Natural killer cell treated with Interleukin-12 subunit alpha and Interleukin-12 subunit beta and Interleukin-15 and Interleukin-18, amount 100 ng/mL, for 72 hours (primary cell): ENCODE data around the gene EHD1. TPM values are rescaled to one million over a fixed set of nuclear protein-coding genes. Genes with fewer than 3 reads are reported as not detected.

Experiments
- ATAC-seq, 2 donors: fragments of 150-1000 bp; cut with Tn5 transposase in 1 of 2; sonication (Bioruptor Pico), chemical (Tn5 transposase) in 1 of 2; 2 replicates each; pipeline ENCODE4 v1.10.0; 2021
- DNase-seq: peaks from one replicate; pipeline ENCODE4 v3.0.0; 2022; ENCODE audit warnings: low spot score
- H3K27ac Mint-ChIP-seq, 2 donors: 1 replicate in 1 of 2; 2 replicates in 1 of 2; pipeline ENCODE4 v1.8.0; 2022; ENCODE audit warnings: mixed read lengths in 2 of 2, mild to moderate bottlenecking in 1 of 2, moderate library complexity in 1 of 2
- H3K27me3 Mint-ChIP-seq, 2 donors: 1 replicate in 1 of 2; 2 replicates in 1 of 2; pipeline ENCODE4 v1.8.0; 2022; ENCODE audit warnings: mixed read lengths in 2 of 2
- H3K36me3 Mint-ChIP-seq: one replicate; pipeline ENCODE4 v1.8.0; 2022; ENCODE audit warnings: mixed read lengths
- H3K4me1 Mint-ChIP-seq, 2 donors: 1 replicate in 1 of 2; 2 replicates in 1 of 2; pipeline ENCODE4 v1.8.0; 2022; ENCODE audit warnings: low read depth in 2 of 2, mixed read lengths in 2 of 2, mild to moderate bottlenecking in 1 of 2
- H3K4me3 Mint-ChIP-seq: one replicate; pipeline ENCODE4 v1.8.0; 2022; ENCODE audit warnings: mixed read lengths
- H3K9me3 Mint-ChIP-seq: 2 replicates; pipeline ENCODE4 v1.8.0; 2022; ENCODE audit warnings: mixed read lengths
- total RNA-seq, 2 donors: library from RNA; stranded (reverse); gene quantifications; one replicate each; pipeline ENCODE4 v1.2.3, GENCODE V29; 2022

EHD1 gene
- total RNA-seq, 2 donors from 2014 or later: 202 to 235 TPM

DNA sequence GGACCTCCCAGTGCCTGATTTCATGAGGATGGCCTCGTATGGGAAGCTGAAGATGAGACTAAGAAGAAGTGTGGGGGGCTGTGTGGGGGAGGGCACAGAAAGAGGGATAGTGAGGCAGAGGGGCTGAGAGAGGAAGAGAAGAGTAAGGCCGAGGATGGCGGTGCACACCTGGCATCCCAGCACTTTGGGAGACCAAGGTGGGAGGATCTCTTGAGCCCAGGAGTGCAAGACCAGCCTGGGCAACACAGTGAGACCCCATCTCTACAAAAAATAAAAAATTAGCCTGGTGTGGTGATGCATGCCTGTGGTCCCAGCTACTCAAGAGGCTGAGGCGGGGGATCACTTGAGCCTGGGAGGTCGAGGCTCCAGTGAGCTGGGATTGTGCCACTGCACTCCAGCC is 13.5 kb upstream of the EHD1 start:
- Mint-ChIP-seq H3K27me3 (no peaks in the 10 kb centered on the region), H3K36me3 (no peaks in the 10 kb centered on the region), H3K27ac (peak overlapping the region in 1 of 2 donors; percentile 5), H3K4me1 (peaks cover 10 to 11% of the 10 kb centered on the region in 2 donors), H3K4me3 (no peak overlapping the region), H3K9me3 (no peaks in the 10 kb centered on the region)
- DNase-seq: no peak
- ATAC-seq: no peak

DNA sequence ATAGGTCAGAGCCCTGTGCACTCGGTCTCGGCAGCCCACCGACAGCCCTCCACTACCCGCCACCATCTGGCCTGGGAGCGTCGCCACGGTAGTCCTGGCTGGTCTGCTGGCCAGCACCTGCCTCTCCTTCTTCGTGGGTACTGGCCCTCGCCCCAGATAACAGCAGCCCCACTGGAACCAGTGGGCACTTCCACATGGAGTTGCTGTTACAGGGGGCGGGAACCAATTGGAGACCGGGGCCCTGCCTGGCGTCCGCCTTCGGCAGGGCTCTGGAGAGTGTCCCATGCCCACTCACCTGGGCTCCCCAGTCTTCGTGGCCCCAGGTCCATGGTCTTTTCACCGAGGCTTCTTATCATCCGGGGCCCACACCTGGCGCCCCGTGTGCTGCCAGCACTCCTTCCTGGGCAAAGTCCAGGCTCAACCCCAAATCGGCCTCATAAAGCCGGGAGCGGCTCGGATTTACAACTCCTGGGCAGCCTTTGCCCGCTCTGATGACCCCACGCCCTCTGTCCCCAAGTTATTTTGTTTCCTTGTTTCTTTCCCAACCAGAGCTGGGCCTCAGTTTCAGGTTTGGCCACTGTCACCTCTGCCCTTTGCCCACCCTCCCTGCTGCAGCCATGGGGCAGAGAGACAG is 12.9 kb upstream of the EHD1 start:
- ATAC-seq (no peak), DNase-seq (no peak)
- Mint-ChIP-seq H3K27ac (peak overlapping the region in 1 of 2 donors; percentile 5), H3K36me3 (no peaks in the 10 kb centered on the region), H3K4me1 (peaks cover 10 to 11% of the 10 kb centered on the region in 2 donors), H3K4me3 (no peak overlapping the region), H3K9me3 (no peaks in the 10 kb centered on the region), H3K27me3 (no peaks in the 10 kb centered on the region)

GRCh38 chr11:64890522-64890939 is 12.1 kb upstream of the EHD1 start:
- Mint-ChIP-seq H3K4me1 (peaks cover 18 to 19% of the 10 kb centered on the region in 2 donors), H3K36me3 (no peaks in the 10 kb centered on the region), H3K27ac (peak overlapping the region in 1 of 2 donors; percentile 50), H3K27me3 (no peaks in the 10 kb centered on the region), H3K9me3 (no peaks in the 10 kb centered on the region), H3K4me3 (no peak overlapping the region)
- no peak for ATAC-seq
- DNase-seq: no peak

GRCh38 chr11:64888729-64889511 is 10.5 kb upstream of the EHD1 start:
- H3K27me3 Mint-ChIP-seq: no peaks in the 10 kb centered on the region
- H3K4me1 Mint-ChIP-seq: peaks cover 26 to 28% of the 10 kb centered on the region in 2 donors
- no peaks in the 10 kb centered on the region for H3K9me3 Mint-ChIP-seq
- ATAC-seq (no peak), DNase-seq (no peak)
- H3K4me3 Mint-ChIP-seq: no peak overlapping the region
- H3K36me3 Mint-ChIP-seq: no peaks in the 10 kb centered on the region
- no peak overlapping the region for H3K27ac Mint-ChIP-seq

DNA sequence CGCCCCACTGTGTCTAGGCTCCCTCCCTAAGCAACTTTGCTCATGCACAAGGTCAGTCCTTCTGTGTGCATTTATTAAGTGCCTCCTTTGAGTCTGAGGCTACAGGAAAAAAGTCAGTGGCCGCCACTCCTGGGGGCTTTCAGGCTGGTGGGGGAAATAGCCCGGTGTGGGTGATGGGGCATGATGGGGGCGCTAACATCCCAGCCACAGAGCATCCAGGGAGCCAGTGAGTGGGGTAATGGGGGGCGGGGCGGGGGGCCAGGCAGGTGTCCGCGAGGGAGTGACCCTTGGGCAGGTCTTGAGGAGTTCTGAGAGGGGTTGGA is 9.9 kb upstream of the EHD1 start:
- Mint-ChIP-seq H3K27me3 (no peaks in the 10 kb centered on the region), H3K4me3 (peak overlapping the region; percentile 69)

DNA sequence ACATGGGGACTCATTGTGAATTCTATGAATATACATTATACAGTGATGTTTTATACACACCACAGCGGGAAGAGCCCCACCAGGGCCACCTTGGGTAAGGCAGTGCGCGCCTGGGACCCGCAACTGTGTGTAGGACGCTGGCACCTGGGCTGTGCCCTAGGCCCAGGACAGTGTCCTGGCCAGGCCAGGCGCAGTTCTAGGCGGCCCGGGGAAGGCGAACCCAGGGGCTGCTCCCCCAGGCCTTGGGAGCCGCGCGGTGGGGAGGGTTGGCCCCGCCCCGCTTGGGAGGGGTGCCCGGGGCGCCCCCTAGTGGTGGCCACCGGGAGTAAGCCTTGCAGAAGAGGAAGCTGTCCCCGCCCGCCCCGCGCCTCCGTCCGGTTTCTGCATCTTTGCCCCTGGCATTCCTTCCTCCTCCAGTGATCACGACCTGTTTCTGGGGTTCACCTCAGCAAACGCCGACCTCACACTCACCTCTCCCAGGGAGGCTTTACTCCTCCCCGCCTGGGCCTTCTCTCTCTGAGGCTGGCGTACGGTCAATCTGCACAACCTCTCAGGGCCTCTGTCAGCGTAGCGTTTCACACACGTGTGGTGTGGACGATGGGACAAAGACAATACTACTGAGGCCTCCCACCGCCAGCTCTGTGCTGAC is 9.5 kb upstream of the EHD1 start:
- ATAC-seq (peak; percentile 89 to 92), DNase-seq (peak; percentile 87)
- peak overlapping the region; percentile 69 for H3K4me3 Mint-ChIP-seq
- no peaks in the 10 kb centered on the region for H3K27me3 Mint-ChIP-seq
- no peaks in the 10 kb centered on the region for H3K36me3 Mint-ChIP-seq
- H3K4me1 Mint-ChIP-seq: peaks cover 29 to 30% of the 10 kb centered on the region in 2 donors
- no peaks in the 10 kb centered on the region for H3K9me3 Mint-ChIP-seq
- peak overlapping the region; percentile 55 to 64 for H3K27ac Mint-ChIP-seq

More for the DNA sequence above, 9.9 kb upstream of the EHD1 start:
- H3K4me1 Mint-ChIP-seq: peaks cover 27 to 29% of the 10 kb centered on the region in 2 donors
- no peaks in the 10 kb centered on the region for H3K36me3 Mint-ChIP-seq
- peak overlapping the region; percentile 55 to 64 for H3K27ac Mint-ChIP-seq
- no peak for DNase-seq
- H3K9me3 Mint-ChIP-seq: no peaks in the 10 kb centered on the region
- ATAC-seq: no peak

DNA sequence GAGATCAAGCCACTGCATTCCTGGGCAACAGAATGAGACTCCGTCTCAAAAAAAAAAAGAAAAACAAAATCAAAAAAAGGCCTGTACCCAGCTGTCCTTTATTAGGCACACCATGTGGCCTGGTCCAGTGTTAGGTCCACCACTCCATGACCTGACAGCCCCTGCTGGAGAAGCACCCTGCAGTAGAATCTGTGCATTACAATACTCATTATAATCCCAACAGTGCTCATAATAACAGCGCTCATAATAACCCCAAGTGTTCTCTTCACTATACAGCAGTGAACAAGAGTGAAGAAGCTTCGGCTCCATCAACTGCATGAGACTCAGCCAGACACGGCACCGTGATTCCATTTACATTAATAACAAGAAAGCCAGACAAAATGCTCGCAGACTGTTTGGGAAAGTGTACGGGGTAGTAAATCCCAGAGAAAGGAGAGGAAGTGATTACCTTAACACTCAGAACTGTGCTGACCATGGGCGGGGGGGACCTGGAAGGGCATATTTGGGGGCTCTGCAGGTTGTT is 8.9 kb upstream of the EHD1 start:
- Mint-ChIP-seq H3K27me3 (no peaks in the 10 kb centered on the region), H3K4me1 (peaks cover 29 to 30% of the 10 kb centered on the region in 2 donors), H3K9me3 (no peaks in the 10 kb centered on the region), H3K4me3 (peak overlapping the region; percentile 51), H3K36me3 (no peaks in the 10 kb centered on the region), H3K27ac (peak overlapping the region in 1 of 2 donors; percentile 14)
- ATAC-seq: no peak
- no peak for DNase-seq

GRCh38 chr11:64885367-64886286 is 7.2 kb upstream of the EHD1 start:
- DNase-seq (no peak), ATAC-seq (peak; percentile 68 to 77)
- no peaks in the 10 kb centered on the region for H3K9me3 Mint-ChIP-seq
- H3K27me3 Mint-ChIP-seq: no peaks in the 10 kb centered on the region
- peak overlapping the region; percentile 72 to 81 for H3K27ac Mint-ChIP-seq
- peak overlapping the region; percentile 68 for H3K4me3 Mint-ChIP-seq
- no peaks in the 10 kb centered on the region for H3K36me3 Mint-ChIP-seq
- peaks cover 33 to 40% of the 10 kb centered on the region in 2 donors for H3K4me1 Mint-ChIP-seq

GRCh38 chr11:64884019-64884418 is 5.6 kb upstream of the EHD1 start:
- Mint-ChIP-seq H3K9me3 (no peaks in the 10 kb centered on the region), H3K27me3 (no peaks in the 10 kb centered on the region), H3K4me3 (no peak overlapping the region), H3K4me1 (peaks cover 49 to 55% of the 10 kb centered on the region in 2 donors), H3K36me3 (no peaks in the 10 kb centered on the region), H3K27ac (peak overlapping the region in 1 of 2 donors; percentile 69)
- DNase-seq: no peak
- ATAC-seq: no peak

- Mint-ChIP-seq H3K4me1 (peaks cover 52 to 57% of the 10 kb centered on the region in 2 donors), H3K9me3 (no peaks in the 10 kb centered on the region), H3K27ac (peak overlapping the region in 1 of 2 donors; percentile 69), H3K4me3 (no peak overlapping the region), H3K36me3 (no peaks in the 10 kb centered on the region), H3K27me3 (no peaks in the 10 kb centered on the region)
- ATAC-seq (no peak), DNase-seq (no peak)
Observed at GRCh38 chr11:64883575-64883974, 5.2 kb upstream of the EHD1 start.

DNA sequence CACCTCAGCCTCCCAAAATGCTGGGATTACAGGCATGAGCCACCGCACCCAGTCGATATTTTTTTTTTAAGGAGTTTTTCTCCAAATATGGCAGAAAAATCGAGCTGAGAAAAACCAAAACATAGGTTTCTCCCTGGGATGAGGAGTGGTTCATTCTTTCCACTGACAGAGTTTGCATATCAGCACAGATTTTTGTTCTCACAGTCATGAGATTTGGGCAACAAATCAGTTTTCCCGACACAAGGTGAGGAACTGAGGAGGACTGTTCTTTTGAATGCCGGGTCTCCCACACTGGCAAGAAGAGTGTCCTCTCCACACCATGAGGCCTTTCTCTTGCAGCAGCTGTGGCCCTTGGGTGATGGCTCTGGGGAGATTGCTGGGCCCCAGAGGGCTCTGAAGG is 3.8 kb upstream of the EHD1 start:
- Mint-ChIP-seq H3K27ac (no peak overlapping the region), H3K9me3 (no peaks in the 10 kb centered on the region), H3K4me3 (no peak overlapping the region), H3K4me1 (peaks cover 48 to 53% of the 10 kb centered on the region in 2 donors), H3K36me3 (no peaks in the 10 kb centered on the region), H3K27me3 (no peaks in the 10 kb centered on the region)
- no peak for ATAC-seq
- no peak for DNase-seq

GRCh38 chr11:64881476-64881875 is 3.1 kb upstream of the EHD1 start:
- Mint-ChIP-seq H3K4me1 (peaks cover 54 to 60% of the 10 kb centered on the region in 2 donors), H3K4me3 (no peak overlapping the region), H3K27ac (peak overlapping the region; percentile 97 to 99), H3K27me3 (no peaks in the 10 kb centered on the region), H3K36me3 (peaks cover 3% of the 10 kb centered on the region), H3K9me3 (no peaks in the 10 kb centered on the region)
- no peak for ATAC-seq
- no peak for DNase-seq
